Mucosa of rectum (tissue), 2 donors: ENCODE measurements around the gene KRT6B.
"Not testable (repeated sequence)": the region's sequence is repeated elsewhere in the genome, so short reads cannot be mapped to it uniquely, and the experiment has no call there.

Source experiments
- H3K27ac ChIP-seq, 2 donors: one replicate each; pipeline ENCODE4 v1.7.0; 2013; ENCODE audit warnings: inconsistent platforms in 2 of 2, low read depth in 2 of 2, low read length in 2 of 2
- H3K27me3 ChIP-seq, 2 donors: one replicate each; pipeline ENCODE4 v1.7.0; 2013; ENCODE audit warnings: low read length in 2 of 2; ENCODE audit not compliant: control insufficient read depth in 2 of 2, insufficient read depth in 2 of 2
- H3K36me3 ChIP-seq, 2 donors: one replicate each; pipeline ENCODE4 v1.7.0; 2013; ENCODE audit warnings: low read length in 2 of 2; ENCODE audit not compliant: control insufficient read depth in 2 of 2, insufficient read depth in 2 of 2
- H3K4me1 ChIP-seq, 2 donors: one replicate each; pipeline ENCODE4 v1.7.0; 2013; ENCODE audit warnings: low read length in 2 of 2, mild to moderate bottlenecking in 1 of 2; ENCODE audit not compliant: control insufficient read depth in 2 of 2, insufficient read depth in 2 of 2
- H3K4me3 ChIP-seq, 2 donors: one replicate each; pipeline ENCODE4 v1.7.0; 2013; ENCODE audit warnings: low read length in 2 of 2
- H3K9ac ChIP-seq, 2 donors: one replicate each; pipeline ENCODE4 v1.7.0; 2013; ENCODE audit warnings: low read length in 2 of 2, low read depth in 1 of 2, mild to moderate bottlenecking in 1 of 2
- H3K9me3 ChIP-seq, 2 donors: one replicate each; pipeline ENCODE4 v1.7.0; 2013; ENCODE audit warnings: low read length in 2 of 2; ENCODE audit not compliant: control insufficient read depth in 2 of 2
- donor health status: healthy.
- donor health status: Normal muscosa, but diverticular disease.

The KRT6B gene

DNA sequence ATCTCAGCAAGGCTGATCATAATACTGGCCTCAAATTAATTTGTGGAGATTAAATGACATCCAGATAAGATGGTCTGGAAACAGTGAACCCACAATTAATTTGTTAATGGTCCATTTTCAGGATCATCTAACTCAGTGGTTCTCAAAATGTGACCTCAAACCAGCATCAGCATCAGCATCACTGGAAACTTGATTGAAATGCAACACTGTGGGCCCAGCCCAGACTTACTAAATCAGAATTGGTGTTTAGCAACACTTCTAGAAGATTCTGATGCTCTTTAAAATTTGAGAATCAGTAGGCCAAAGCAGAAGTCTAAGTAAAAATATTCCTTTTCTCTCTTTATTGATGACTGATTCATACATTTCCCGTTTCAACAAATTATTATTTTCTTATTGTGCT is 35.2 kb downstream of the KRT6B start:
- Histone ChIP-seq H3K9ac (no peak overlapping the region), H3K4me3 (no peak overlapping the region), H3K27ac (no peak overlapping the region)

GRCh38 chr12:52415870-52416750 is 35.8 kb downstream of the KRT6B start:
- Histone ChIP-seq H3K9ac (no peak overlapping the region), H3K27ac (no peak overlapping the region), H3K36me3 (no peaks in the 10 kb centered on the region), H3K9me3 (no peaks in the 10 kb centered on the region), H3K4me3 (no peak overlapping the region), H3K4me1 (peaks cover 0 to 8% of the 10 kb centered on the region in 2 donors), H3K27me3 (no peaks in the 10 kb centered on the region)

More for the DNA sequence above, 35.2 kb downstream of the KRT6B start:
- H3K4me1 ChIP-seq: peaks cover 0 to 8% of the 10 kb centered on the region in 2 donors
- no peaks in the 10 kb centered on the region for H3K36me3 ChIP-seq
- H3K27me3 ChIP-seq: no peaks in the 10 kb centered on the region
- no peaks in the 10 kb centered on the region for H3K9me3 ChIP-seq

- Histone ChIP-seq H3K36me3 (no peaks in the 10 kb centered on the region), H3K9me3 (no peaks in the 10 kb centered on the region), H3K27ac (no peak overlapping the region), H3K9ac (no peak overlapping the region), H3K4me1 (peaks cover 0 to 8% of the 10 kb centered on the region in 2 donors), H3K4me3 (no peak overlapping the region), H3K27me3 (no peaks in the 10 kb centered on the region)
Measured at GRCh38 chr12:52414936-52415335, 37.0 kb downstream of the KRT6B start.

DNA sequence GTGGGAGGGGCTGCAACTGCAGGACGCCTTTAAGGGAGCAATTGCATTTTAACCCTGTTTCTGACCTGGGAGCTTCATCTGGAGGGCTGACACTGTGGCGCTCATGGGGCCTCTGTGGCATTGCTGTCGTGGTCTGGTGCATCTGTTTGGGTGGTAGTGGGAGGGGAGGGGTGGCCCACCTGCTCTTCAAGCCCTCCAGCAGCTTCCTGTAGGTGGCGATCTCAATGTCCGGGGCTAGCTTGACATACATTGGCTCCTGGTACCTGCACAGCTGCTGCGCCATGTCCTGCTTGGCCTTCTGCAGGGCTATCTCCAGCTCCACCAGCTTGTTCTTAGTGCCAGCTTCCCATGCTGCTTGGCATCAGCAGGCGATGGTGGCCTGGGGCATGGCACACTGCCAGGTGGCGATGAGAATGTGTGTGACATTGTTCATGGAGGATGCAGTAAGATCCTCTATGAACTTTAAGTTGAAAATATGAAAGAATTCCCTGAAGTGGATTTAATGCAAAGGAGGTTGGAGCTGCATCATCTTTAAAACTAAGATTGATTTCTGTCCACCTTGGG is 38.1 kb downstream of the KRT6B start:
- no peak overlapping the region for H3K27ac ChIP-seq
- H3K4me3 ChIP-seq: no peak overlapping the region
- no peak overlapping the region for H3K9ac ChIP-seq
- no peaks in the 10 kb centered on the region for H3K27me3 ChIP-seq
- peaks cover 0 to 8% of the 10 kb centered on the region in 2 donors for H3K4me1 ChIP-seq
- no peaks in the 10 kb centered on the region for H3K36me3 ChIP-seq
- H3K9me3 ChIP-seq: no peaks in the 10 kb centered on the region

- no peak overlapping the region for H3K27ac ChIP-seq
- H3K36me3 ChIP-seq: no peaks in the 10 kb centered on the region
- no peak overlapping the region for H3K4me3 ChIP-seq
- no peaks in the 10 kb centered on the region for H3K9me3 ChIP-seq
- no peak overlapping the region for H3K9ac ChIP-seq
- H3K27me3 ChIP-seq: no peaks in the 10 kb centered on the region
- H3K4me1 ChIP-seq: peaks cover 0 to 8% of the 10 kb centered on the region in 2 donors
Measured at GRCh38 chr12:52413202-52413601, 38.7 kb downstream of the KRT6B start.

GRCh38 chr12:52411815-52412214 is 40.1 kb downstream of the KRT6B start:
- no peaks in the 10 kb centered on the region for H3K36me3 ChIP-seq
- no peak overlapping the region for H3K9ac ChIP-seq
- no peaks in the 10 kb centered on the region for H3K9me3 ChIP-seq
- no peak overlapping the region for H3K4me3 ChIP-seq
- peaks cover 0 to 8% of the 10 kb centered on the region in 2 donors for H3K4me1 ChIP-seq
- H3K27ac ChIP-seq: no peak overlapping the region
- no peaks in the 10 kb centered on the region for H3K27me3 ChIP-seq

GRCh38 chr12:52410589-52411248 is 41.2 kb downstream of the KRT6B start:
- not testable (repeated sequence) for H3K27ac ChIP-seq, H3K4me3 ChIP-seq, H3K4me1 ChIP-seq, H3K9me3 ChIP-seq, H3K9ac ChIP-seq, H3K36me3 ChIP-seq, H3K27me3 ChIP-seq

- Histone ChIP-seq H3K36me3 (no peaks in the 10 kb centered on the region), H3K9ac (no peak overlapping the region), H3K9me3 (no peaks in the 10 kb centered on the region), H3K4me1 (no peaks in the 10 kb centered on the region), H3K27ac (no peak overlapping the region), H3K4me3 (no peak overlapping the region), H3K27me3 (no peaks in the 10 kb centered on the region)
Measured at GRCh38 chr12:52407918-52408317, 44.0 kb downstream of the KRT6B start.

GRCh38 chr12:52405922-52406385 is 46.0 kb downstream of the KRT6B start, which contains the start of gene KRT82:
TSS of gene KRT82 (minus strand) at chr12:52406335. CDS start at chr12:52406277, 58 bp downstream.
- H3K4me1 ChIP-seq: no peaks in the 10 kb centered on the region
- H3K27me3 ChIP-seq: no peaks in the 10 kb centered on the region
- no peak within 1 kb of the TSS for H3K9ac ChIP-seq
- H3K36me3 ChIP-seq: no peaks in the 10 kb centered on the region
- H3K27ac ChIP-seq: no peak within 1 kb of the TSS
- H3K9me3 ChIP-seq: no peaks in the 10 kb centered on the region
- no peak within 1 kb of the TSS for H3K4me3 ChIP-seq

DNA sequence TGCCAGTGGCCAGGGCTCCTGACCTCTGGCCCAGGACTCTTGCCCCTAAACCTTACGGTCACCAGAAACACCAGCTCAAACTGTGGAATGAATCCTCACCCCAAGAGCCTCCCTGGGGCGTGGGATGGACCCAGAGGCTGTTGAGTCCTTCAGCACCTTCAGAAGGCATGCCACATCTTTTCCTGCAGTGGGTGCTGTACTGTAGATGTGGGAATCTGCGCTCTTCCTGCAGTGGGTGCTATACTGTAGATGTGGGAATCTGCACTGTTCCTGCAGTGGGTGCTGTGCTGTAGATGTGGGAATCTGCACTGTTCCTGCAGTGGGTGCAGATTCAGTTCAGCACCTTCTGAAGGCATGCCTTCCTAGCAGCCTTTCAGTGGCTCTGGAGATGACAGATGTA is 47.0 kb downstream of the KRT6B start:
- Histone ChIP-seq H3K36me3 (no peaks in the 10 kb centered on the region), H3K4me1 (no peaks in the 10 kb centered on the region), H3K9me3 (no peaks in the 10 kb centered on the region), H3K9ac (no peak overlapping the region), H3K27me3 (no peaks in the 10 kb centered on the region), H3K4me3 (no peak overlapping the region), H3K27ac (no peak overlapping the region)
